Middle frontal gyrus (tissue), 1 donor: ENCODE data around the gene WDFY3.

Source experiments
- DNase-seq: peaks from one replicate; pipeline ENCODE4 v3.0.0-alpha.2; 2015; ENCODE audit warnings: low spot score; ENCODE audit errors: extremely low spot score

WDFY3 gene

GRCh38 chr4:84908876-84909275, 57.6 kb downstream of the WDFY3 start:
- no peak for DNase-seq

DNA sequence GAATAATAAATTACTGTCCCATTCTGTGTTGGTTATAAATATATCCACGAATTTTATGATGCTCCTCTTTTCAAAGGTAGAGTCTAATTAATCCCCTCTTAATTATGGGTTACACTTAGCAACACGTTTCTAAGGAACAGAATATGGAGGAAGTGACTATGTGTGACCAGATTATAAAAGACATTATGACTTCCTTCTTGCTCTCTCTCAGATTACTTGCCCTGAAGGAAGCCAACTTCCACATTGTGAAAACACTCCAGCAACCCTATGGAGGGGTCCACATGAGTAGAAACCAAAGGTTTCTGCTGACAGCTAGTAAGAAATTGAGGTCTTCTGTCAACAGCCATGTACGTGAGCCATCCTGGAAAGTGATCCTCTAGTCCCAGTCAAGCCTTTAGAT, 59.3 kb downstream of the WDFY3 start:
- no peak for DNase-seq

DNA sequence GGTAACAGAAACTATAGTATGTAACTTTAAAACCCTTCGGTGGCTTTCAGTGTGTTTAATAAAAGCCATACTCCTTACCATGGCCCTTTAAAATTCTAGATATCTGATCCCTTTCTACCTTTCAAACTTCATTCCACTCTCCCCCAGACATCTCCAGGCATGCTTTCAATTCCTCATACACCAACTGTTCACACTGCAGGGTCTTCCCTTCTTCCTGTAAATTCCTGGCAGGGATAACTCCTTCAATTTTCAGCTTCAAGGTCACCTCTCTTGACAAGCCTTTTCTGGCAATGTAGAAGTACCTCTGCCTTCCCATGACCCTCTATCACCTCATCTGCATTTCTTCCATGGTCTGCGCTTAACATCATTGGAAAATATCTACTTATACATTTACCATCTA, 60.8 kb downstream of the WDFY3 start:
- no peak for DNase-seq

GRCh38 chr4:84901740-84902281, 64.7 kb downstream of the WDFY3 start:
- no peak for DNase-seq

DNA sequence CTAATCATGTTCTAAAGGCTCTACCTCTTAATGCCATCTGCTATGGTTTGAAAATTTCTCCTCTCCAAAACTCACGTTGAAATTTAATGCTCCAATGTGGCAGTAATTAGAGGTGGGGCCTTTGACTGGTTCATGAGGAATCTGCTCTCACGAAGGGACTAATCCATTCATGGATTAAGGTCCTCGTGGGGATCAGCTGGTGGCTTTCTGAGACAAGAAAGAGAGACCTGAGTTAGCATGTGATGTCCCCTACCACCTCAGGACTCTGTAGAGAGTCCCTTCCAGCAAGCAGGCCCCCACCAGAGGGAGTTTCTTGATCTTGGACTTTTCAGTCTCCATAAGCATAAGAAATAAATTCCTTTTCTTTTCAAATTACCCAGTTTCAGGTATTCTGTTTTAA, 65.3 kb downstream of the WDFY3 start:
- DNase-seq, result no peak

DNA sequence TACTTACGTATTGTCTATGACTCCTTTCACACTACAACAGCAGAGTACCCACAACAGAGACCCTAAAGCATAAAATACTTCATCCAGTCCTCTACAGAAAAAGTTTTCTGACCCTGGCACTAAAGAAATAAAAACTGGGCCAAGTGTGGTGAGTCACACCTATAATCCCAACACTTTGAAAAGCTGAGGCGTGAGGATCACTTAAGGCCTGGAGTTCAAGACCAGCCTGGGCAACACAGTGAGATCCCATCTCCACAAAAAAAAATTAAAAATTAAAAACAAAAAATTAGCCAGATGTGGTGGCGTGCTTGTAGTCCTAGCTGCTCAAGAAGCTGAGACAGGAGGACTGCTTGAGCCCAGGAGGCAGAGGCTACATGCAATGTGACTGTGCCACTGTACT, 66.9 kb downstream of the WDFY3 start:
- DNase-seq, result no peak

DNA sequence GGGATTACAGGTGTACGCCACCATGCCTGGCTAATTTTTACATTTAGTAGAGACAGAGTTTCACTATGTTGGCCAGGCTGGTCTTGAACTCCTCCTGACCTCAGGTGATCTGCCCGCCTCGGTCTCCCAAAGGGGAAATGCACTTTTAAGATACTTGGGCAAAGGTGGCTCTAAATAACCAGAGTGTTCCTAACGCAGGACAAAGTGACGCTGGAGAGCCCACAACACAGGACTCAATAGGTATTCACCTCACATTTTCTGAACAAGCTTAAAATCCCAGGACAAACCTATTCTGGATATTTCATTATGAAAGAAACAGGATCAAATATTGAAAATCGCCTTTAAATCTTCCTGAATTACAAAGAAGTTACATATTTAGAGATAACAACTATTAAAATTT, 69.0 kb downstream of the WDFY3 start:
- no peak for DNase-seq

DNA sequence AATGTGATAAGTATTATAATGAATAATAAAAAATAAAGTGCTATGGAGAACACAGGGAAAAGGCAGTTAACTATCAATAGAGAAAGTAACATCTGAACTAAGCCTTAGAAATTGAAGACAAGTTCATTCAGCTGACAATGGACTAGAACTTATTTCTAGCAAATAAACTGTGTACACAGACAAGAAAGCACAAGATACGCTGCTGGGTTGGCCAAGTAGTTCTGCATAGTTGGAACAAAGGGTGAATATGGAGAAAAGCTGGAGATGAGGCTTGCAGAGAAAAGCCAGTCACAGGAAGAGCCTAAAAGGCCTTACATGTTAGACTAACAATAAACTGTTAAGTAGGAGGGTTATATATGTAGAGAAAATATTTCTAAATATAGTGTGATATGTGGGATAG, 71.2 kb downstream of the WDFY3 start:
- no peak for DNase-seq

DNA sequence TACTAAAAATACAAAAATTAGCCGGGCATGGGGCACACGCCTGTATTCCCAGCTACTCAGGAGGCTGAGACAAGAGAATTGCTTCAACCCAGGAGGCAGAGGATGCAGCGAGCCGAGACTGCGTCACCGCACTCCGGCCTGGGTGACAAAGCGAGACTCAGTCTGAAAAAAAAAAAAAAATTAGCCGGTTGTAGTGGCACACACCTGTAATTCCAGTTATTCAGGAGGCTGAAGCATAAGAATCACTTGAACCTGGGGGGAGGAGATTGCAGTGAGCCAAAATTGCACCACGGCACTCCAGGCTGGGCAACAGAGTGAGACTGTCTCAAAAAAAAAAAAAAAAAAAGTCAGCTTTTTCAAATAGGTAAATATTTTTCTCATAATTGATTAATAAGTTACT, 71.9 kb downstream of the WDFY3 start:
- no peak for DNase-seq

DNA sequence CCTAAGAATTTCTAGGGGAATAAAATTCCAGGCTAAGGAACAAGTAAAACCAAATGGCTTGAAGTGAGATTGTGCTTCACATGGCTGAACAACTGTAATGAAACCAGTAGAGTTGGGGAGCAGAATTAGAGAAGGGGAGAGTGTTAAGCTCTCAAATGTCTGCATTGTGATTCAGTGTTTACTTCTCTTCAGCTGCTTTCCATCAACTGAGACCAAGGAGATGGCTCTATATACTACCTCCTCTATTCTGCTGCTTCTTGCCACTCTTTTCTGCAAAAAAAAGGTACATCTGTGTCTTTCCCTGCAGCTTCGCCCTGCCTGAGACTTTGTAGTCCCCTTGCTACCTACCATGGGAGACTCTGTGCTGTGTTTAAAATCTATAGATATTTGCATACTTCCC, 73.5 kb downstream of the WDFY3 start:
- DNase-seq, result no peak

- no peak for DNase-seq
These were observed 78.7 kb downstream of the WDFY3 start for GRCh38 chr4:84887824-84888223.

DNA sequence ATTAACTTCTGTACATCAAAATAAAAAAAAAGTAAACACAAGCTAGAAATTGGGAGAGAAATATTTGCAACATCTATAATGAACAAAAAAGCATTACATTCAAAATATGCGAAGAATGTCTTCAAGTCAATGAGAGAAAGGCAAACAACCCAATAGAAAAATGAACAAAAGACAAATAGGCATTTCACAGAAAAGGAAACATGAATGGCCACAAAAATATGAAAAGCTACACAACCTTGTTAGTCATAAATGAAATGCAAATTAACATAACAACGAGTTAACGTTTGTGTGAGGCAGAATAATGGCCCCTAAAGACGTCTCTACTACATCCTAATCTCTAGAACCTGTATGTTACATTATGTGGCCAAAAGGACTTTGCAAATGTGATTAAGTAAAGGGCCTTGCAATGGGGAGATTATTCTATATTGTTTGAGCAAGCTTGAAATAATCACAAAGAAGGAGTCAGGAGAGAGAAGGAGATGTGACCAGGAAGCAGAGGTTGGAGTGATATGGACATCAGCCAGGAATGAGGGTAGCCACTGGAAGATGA, 86.8 kb downstream of the WDFY3 start:
- DNase-seq, result no peak

- DNase-seq, result no peak
These were observed 87.9 kb downstream of the WDFY3 start for GRCh38 chr4:84878546-84878945.

GRCh38 chr4:84878090-84878489, 88.4 kb downstream of the WDFY3 start:
- no peak for DNase-seq

DNA sequence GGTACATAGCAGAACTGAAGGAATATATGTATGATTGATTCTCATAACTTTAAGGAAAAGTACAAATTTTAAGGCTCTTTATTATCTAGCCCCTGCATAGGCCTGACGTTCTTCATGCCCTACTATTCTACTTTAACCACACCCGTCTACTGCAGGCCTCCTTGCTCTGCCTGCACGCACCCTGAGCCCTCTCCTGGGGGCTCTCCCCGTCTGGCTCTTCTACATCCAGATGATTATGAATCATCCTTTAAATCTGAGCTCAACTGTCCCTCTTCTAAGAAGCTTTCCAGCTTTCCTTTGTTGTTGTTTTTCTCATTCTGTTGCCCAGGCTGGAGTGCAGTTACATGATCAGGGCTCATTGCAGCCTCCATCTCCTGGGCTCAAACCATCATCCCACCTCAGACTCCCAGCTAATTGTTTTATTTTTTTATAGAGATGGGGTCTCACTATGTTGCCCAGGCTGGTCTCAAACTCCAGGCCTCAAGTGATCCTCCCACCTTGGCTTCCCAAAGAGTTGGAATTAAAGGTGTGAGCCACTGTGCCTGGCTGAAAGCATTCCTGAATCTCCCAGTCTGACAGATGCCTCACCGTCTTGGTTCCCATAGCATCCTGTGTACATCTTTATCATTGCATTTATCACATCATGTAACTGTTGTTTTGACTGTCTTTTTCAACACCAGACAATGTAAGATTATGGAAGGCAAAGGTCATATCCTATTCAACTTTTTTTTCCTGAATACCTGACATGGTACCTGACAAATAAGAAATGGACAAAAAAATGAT, 89.2 kb downstream of the WDFY3 start:
- no peak for DNase-seq

DNA sequence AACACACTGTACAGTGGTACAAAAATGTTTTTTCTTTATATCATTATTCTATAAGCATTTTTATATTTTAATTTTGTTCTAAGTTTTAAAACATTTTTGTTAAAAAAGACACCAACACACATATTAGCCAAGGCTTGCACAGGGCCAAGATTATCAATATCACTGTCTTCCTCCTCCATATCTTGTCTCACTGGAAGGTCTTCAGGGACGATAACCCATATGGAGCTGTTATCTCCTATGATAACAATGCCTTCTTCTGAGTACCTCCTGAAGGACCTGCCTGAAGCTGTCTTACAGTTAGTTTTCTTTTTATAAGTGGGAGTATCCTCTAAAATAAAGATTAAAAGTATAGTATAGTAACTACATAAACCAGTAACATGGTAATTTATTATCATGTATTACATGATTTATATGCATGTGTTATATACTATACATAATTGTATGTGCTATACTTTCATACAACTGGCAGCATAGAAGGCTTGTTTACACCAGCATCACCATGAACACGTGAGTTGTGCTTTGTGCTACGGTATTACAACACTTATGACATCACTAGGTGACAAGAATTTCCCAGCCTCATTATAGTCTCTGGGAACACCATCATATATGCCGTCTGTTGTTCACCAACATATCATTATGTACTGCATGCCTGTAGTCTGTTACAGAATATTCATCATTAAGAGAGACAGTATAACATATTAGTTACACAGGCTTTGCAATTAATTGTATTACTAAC, 90.7 kb downstream of the WDFY3 start:
- no peak for DNase-seq

GRCh38 chr4:84874619-84875018, 91.9 kb downstream of the WDFY3 start:
- DNase-seq, result no peak

DNA sequence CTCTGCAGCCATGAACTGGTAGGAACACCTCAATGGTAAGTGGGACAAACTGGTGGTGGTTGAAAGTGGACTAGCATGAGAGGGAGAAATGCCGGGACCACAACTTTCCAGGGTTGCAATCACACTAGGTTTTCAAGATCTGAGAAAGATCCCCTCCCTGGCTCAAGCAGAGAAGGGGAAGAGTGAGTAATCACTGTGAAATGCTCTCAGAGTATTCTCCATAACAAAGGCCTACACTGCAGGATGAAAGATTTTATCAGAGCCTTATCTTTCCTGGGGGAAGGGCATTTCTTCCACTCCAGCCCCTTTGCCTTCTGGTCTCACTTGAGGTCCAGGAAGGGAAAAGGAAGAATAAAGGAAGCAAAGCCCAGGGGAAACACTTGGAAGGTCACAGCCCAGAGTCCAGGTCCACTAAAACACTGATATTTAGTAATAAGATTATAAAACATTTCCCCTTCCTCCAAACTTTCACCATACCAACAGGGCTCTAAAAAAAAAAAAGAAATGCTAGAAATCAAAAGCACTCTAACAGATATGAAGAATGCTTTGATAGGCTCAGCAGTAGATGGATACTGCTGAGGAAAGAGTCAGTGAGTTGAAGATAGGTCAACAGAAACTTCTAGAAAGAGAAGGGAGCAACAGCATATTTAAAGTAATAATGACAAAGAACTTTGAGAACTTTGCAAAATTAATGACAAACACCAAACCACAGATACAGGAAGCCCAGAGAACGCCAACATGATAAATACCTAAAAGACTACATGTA, 95.9 kb downstream of the WDFY3 start:
- no peak for DNase-seq

DNA sequence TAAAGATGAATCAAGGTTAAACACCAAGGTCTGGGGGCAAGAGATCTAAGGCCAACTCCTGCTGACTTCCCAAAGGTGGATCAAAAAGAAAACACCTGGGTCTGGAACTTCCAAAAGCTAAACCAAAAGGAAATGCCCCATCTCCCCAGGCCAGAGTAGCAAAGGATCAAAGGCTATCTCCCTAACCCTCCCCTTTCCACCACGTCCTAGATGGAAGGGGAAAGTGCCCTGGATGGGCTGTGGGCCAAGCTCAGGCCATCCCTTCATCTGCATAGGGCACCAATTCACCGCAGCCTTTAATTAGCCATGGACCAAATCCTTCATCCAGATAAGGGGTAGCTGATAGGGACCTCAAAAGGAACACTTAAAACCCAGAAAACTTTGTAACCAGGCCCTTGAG, 100.2 kb downstream of the WDFY3 start:
- DNase-seq, result no peak

DNA sequence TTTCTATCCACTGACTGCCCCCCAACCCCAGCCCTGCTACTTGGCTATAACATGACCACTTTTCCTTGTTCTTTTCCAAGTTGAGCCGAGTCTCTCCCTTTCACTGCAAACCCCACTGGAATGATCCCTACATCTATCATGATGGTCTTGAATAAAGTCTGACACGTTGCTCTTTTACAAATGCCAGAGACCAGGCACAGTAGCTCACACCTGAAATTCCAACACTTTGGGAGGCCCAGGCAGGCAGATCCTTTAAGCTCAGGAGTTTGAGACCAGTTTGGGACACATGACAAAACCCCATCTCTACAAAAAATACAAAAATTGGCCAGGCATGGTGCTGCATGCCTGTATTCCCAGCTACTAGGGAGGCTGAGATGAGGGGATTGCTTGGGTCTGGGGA, 100.9 kb downstream of the WDFY3 start:
- DNase-seq, result no peak

DNA sequence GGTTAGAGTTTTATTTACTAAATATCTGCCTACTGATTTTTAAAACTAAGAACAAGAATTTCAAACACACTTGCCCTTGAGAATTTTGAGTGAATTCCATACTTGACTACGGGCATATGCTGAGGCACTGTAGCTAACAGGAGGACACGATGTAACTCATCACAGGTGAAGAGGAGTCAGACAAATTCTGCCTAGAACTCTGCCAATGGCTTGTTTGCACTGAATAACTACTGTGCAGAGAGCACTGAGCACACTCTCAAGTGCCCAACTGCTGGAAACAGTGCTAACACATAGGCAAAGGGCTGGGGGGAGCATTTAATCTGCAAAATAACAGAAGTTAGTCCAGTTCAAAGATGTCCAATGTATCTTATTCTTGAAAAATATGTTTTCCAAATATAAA, 104.4 kb downstream of the WDFY3 start:
- DNase-seq, result no peak

GRCh38 chr4:84857296-84857695, 109.2 kb downstream of the WDFY3 start:
- no peak for DNase-seq
